K562 (cell line): ENCODE measurements around the gene PHEX. TPM values are rescaled to one million over a fixed set of nuclear protein-coding genes. Genes with fewer than 3 reads are reported as not detected.
A peak's percentile ranks its signal among the peaks of the same experiment; 100 is the strongest.

ENCODE experiments used
- ATAC-seq: fragments of 200-7000 bp; cut with Tn5 transposase; 3 replicates; pipeline ENCODE4 v1.9.1; 2020; ENCODE audit warnings: moderate library complexity
- BruUV-seq: library from RNA; stranded (reverse); fragments of 400-500 nt; replicated peaks from 2 replicates; lab custom pipeline; 2021; lab: Mats Ljungman, UMichigan
- CTCF ChIA-PET: fragments of 300-600 bp; formaldehyde crosslinking; extraction: SDS; loops from one replicate; lab custom pipeline; 2021; ENCODE audit warnings: low intra/inter-chr PET ratio; lab: Yijun Ruan, JAX
- POLR2A ChIA-PET: fragments of 300-600, 350-650 bp; sonication (Branson Sonifier 250); formaldehyde crosslinking; extraction: SDS; loops from one replicate; lab custom pipeline; 2021; ENCODE audit warnings: antibody characterized with exemption, inconsistent platforms; lab: Yijun Ruan, JAX
- DNase-seq, 4 experiments: peaks; one replicate each; pipeline versions ENCODE4 v3.0.0 to v3.0.0-alpha.2; 2011 to 2018; ENCODE audit warnings: low spot score in 3 of 4, mixed read lengths in 3 of 4; ENCODE audit errors: extremely low read depth in 1 of 4
- FAIRE-seq: peaks from 2 replicates; lab custom pipeline; 2011; peaks lifted over from hg19 to GRCh38; lab: Jason Lieb, UNC
- H2AFZ ChIP-seq: 2 replicates; pipeline ENCODE4 v1.6.0; 2011; ENCODE audit warnings: low read depth, low read length, control low read depth, inconsistent platforms
- H3K27ac ChIP-seq: fragments of 200-600 bp; 3 replicates; pipeline ENCODE4 v1.8.0; 2011; ENCODE audit warnings: low read depth, mild to moderate bottlenecking, control low read depth, inconsistent platforms, low read length, moderate library complexity, mixed read lengths; ENCODE audit errors: extremely low read depth
- H3K27me3 ChIP-seq, 2 experiments: fragments of 300-600 bp in 1 of 2; 2 replicates in 1 of 2; 3 replicates in 1 of 2; pipeline versions ENCODE4 v1.6.0 to v1.8.0; 2011; ENCODE audit warnings: inconsistent platforms in 2 of 2, low read length in 2 of 2, mild to moderate bottlenecking in 1 of 2, mixed read lengths in 1 of 2, moderate library complexity in 1 of 2; ENCODE audit not compliant: control insufficient read depth in 2 of 2, insufficient read depth in 2 of 2
- H3K36me3 ChIP-seq: fragments of 300-600 bp; 3 replicates; pipeline ENCODE4 v1.8.0; 2011; ENCODE audit warnings: mild to moderate bottlenecking, low read length, inconsistent platforms; ENCODE audit not compliant: control insufficient read depth, insufficient read depth
- H3K4me1 ChIP-seq, 2 experiments: fragments of 200-600 bp in 1 of 2; replicated peaks in 1 of 2; 2 replicates in 1 of 2; 3 replicates in 1 of 2; pipeline versions ENCODE4 v1.5.1 to v1.8.0; 2011; ENCODE audit warnings: inconsistent platforms in 2 of 2, low read length in 2 of 2, mild to moderate bottlenecking in 1 of 2, mixed read lengths in 1 of 2, moderate library complexity in 1 of 2; ENCODE audit not compliant: control insufficient read depth in 2 of 2, insufficient read depth in 2 of 2
- H3K4me2 ChIP-seq: 2 replicates; pipeline ENCODE4 v1.6.1; 2011; ENCODE audit warnings: low read length, control low read depth, inconsistent platforms, mixed read lengths; ENCODE audit not compliant: insufficient read depth
- H3K4me3 ChIP-seq: fragments of 200-600 bp; sonication (generic), shearing (Covaris generic); 2 replicates; pipeline ENCODE4 v1.5.1; 2016; ENCODE audit warnings: control low read depth, inconsistent platforms
- H3K79me2 ChIP-seq: fragments of 200-600 bp; 3 replicates; pipeline ENCODE4 v1.8.0; 2011; ENCODE audit warnings: low read length, inconsistent platforms; ENCODE audit not compliant: control insufficient read depth, insufficient read depth
- H3K9ac ChIP-seq, 2 experiments: 2 replicates each; pipeline versions ENCODE4 v1.6.0 to v1.6.1; 2011; ENCODE audit warnings: low read depth in 2 of 2, low read length in 2 of 2, control low read depth in 1 of 2, inconsistent platforms in 1 of 2, mild to moderate bottlenecking in 1 of 2, mixed read lengths in 1 of 2; ENCODE audit not compliant: insufficient read depth in 1 of 2
- H3K9me1 ChIP-seq: one replicate; pipeline ENCODE4 v1.6.0; 2011; ENCODE audit warnings: inconsistent platforms, mild to moderate bottlenecking, low read length, moderate library complexity; ENCODE audit not compliant: control insufficient read depth, insufficient read depth
- H3K9me3 ChIP-seq: replicated peaks from 2 replicates; pipeline ENCODE4 v1.5.1; 2011; ENCODE audit warnings: low read depth, low read length, inconsistent platforms; ENCODE audit not compliant: control insufficient read depth, insufficient read depth
- H4K20me1 ChIP-seq: replicated peaks from 2 replicates; pipeline ENCODE4 v1.6.1; 2011; ENCODE audit warnings: low read length, inconsistent platforms, mixed read lengths; ENCODE audit not compliant: control insufficient read depth, insufficient read depth
- HMGN3 ChIP-seq: IDR thresholded peaks from 2 replicates; pipeline ENCODE4 v1.6.1; 2011; ENCODE audit warnings: borderline replicate concordance, low read depth, mild to moderate bottlenecking, mixed read lengths, low read length; ENCODE audit not compliant: insufficient read length; ENCODE audit errors: extremely low read depth
- KAT7 ChIP-seq: sonication (generic); formaldehyde crosslinking; IDR thresholded peaks from 2 replicates; pipeline ENCODE4 v1.8.0; 2022; ENCODE audit warnings: missing genetic modification reagents, mild to moderate bottlenecking, borderline replicate concordance
- MTA2 ChIP-seq: fragments of 450-650 bp; IDR thresholded peaks from 2 replicates; pipeline ENCODE4 v1.6.1; 2016; ENCODE audit warnings: low read depth
- RAD51 ChIP-seq: fragments of 450-650 bp; IDR thresholded peaks from 2 replicates; pipeline ENCODE4 v1.7.1; 2016; ENCODE audit warnings: low read depth, mild to moderate bottlenecking, borderline replicate concordance
- ZNF41 ChIP-seq: fragments of 250-450 bp; sonication (Bioruptor Pico); conservative IDR thresholded peaks from 2 replicates; pipeline ENCODE4 v1.4.0; 2020; ENCODE audit warnings: mild to moderate bottlenecking
- WGBS: fragments of 100-300 bp; shearing (Covaris generic); methylation state at CpG from one replicate; pipeline ENCODE4 v1.1.6; 2016; ENCODE audit warnings: low coverage, mixed read lengths; ENCODE audit not compliant: insufficient coverage; ENCODE audit errors: missing lambda C conversion rate; 5-methylcytosine and 5-hydroxymethylcytosine counted together
- in situ Hi-C: fragments of 300-500 bp; cut with MboI; formaldehyde crosslinking; loops from 4 replicates; pipeline ENCODE4 v1.15.0; 2018; ENCODE audit warnings: inconsistent platforms, mixed read lengths
- intact Hi-C: fragments of 100-400 bp; cut with micrococcal nuclease; formaldehyde crosslinking; loops from 2 replicates; pipeline ENCODE4 v1.14.2; 2022
- polyA plus RNA-seq, 8 experiments: library from polyadenylated mRNA; depleted of rRNA in 4 of 8; stranded (reverse) in 5 of 8; unstranded in 3 of 8; fragments of >200 nt; fragmentation: Nextera tagmentation in 2 of 8; fragmentation: Illumina TruSeq in 1 of 8; extraction: Ambion mirVana in 2 of 8; extraction: Trizol in 1 of 8; gene quantifications; 2 replicates each; pipeline versions ENCODE4 v1.2.1 to v1.2.3, GENCODE V29; 2011 to 2014; ENCODE audit warnings: inconsistent platforms in 1 of 8, missing spikeins in 1 of 8
- total RNA-seq, 7 experiments: library from RNA; depleted of rRNA in 6 of 7; stranded (reverse); fragments of >200 nt in 6 of 7; fragmentation: Illumina TruSeq in 2 of 7; extraction: Trizol in 2 of 7; gene quantifications; 2 replicates each; pipeline versions ENCODE4 v1.2.1 to v1.2.3, GENCODE V29; 2011 to 2021; ENCODE audit warnings: low replicate concordance in 1 of 7
- TF ChIP-seq, protein P1 (sequence below): fragments of 450-650 bp; formaldehyde crosslinking; IDR thresholded peaks from 2 replicates; pipeline ENCODE4 v1.4.0; 2020; ENCODE audit warnings: mild to moderate bottlenecking, mixed read lengths
- TF ChIP-seq, protein P2 (sequence below): sonication (generic); formaldehyde crosslinking; IDR thresholded peaks from 2 replicates; pipeline ENCODE4 v1.9.0; 2022; ENCODE audit warnings: mild to moderate bottlenecking, missing genetic modification reagents

PHEX gene
- total and polyA plus RNA-seq, 9 of the 15 experiments (the other 6 are each of a cell fraction or from before 2014, with no cell fraction given), result 0.01 to 0.11 (median 0.04) TPM; not detected in 6

DNA sequence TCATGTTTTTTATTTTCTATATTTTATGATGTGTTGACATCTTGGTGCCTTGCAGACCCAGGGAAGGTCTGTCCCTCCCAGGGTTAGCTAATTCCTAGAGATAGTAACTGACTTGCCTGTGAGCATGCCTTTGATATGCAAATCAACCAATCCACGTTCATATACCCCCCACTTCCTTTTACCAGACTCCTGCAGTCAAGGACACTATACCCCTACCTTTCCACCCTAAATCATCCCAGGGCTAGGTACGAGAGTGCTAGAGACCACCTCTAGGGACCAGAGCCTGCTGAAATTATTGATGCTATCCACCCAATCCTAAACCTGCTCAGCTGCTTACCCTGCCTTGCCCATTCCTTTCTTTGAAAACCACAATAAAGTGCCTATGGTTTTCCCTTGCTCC, 7.5 kb upstream of the PHEX start:
- CTCF ChIA-PET, result no interaction called here

DNA sequence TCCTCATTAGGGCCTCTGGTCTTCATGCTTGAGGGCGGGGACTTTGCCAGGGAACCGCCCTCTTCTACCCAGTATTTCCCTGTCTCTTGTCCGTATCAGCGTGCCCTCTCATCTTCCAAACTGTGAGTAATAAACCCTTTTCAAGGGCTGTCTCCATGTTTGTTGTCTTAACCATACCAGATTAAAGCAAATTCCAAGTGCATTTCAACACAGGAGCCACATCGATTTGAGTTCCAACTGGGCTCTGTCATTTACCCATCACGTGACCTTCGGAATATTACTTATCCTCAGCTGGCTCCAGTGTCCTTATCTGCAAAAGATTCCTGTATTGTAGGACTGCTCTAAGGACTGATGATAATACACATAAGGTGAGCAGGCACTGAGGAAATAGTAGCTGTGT, 6.4 kb upstream of the PHEX start:
- intact Hi-C loops, result no loop called here

More for the DNA sequence above, 7.5 kb upstream of the PHEX start:
- Histone ChIP-seq H4K20me1 (no peaks in the 10 kb centered on the region), H3K9ac (no peak overlapping the region), H3K79me2 (no peaks in the 10 kb centered on the region), H3K27me3 (peaks cover 0 to 3% of the 10 kb centered on the region in 2 experiments; a peak in 3 of 5 replicates), H2AFZ (no peak overlapping the region), H3K36me3 (no peaks in the 10 kb centered on the region), H3K4me3 (no peak overlapping the region), H3K9me3 (no peaks in the 10 kb centered on the region), H3K9me1 (no peaks in the 10 kb centered on the region)
- no TSS peak for BruUV-seq
- intact Hi-C loops, result no loop called here
- FAIRE-seq, result no peak
- POLR2A ChIA-PET, result no interaction called here
- DNase-seq, result no peak
- WGBS, result 0% methylated on average over 2 of the region's 2 CpGs
- no peak for ATAC-seq
- no peak for TF ChIP-seq ZNF41
- TF ChIP-seq MTA2, result no peak
- TF ChIP-seq KAT7 (CRISPR knock-in tag), result no peak
- no peak for TF ChIP-seq HMGN3
- TF ChIP-seq, all 486 proteins: peak for 0
- Histone ChIP-seq H3K27ac (no peak overlapping the region), H3K4me1 (no peaks in the 10 kb centered on the region), H3K4me2 (no peak overlapping the region)
- in situ Hi-C loops, result no loop called here

More for the DNA sequence above, 6.4 kb upstream of the PHEX start:
- Histone ChIP-seq H3K27me3 (peaks cover 0 to 11% of the 10 kb centered on the region in 2 experiments; a peak in 3 of 5 replicates), H3K4me1 (no peaks in the 10 kb centered on the region), H3K9me3 (no peaks in the 10 kb centered on the region), H4K20me1 (no peaks in the 10 kb centered on the region), H3K79me2 (no peaks in the 10 kb centered on the region), H3K4me3 (no peak overlapping the region), H2AFZ (no peak overlapping the region), H3K9ac (no peak overlapping the region), H3K27ac (no peak overlapping the region), H3K36me3 (no peaks in the 10 kb centered on the region), H3K4me2 (no peak overlapping the region), H3K9me1 (no peaks in the 10 kb centered on the region)
- ATAC-seq (no peak), FAIRE-seq (no peak), DNase-seq (no peak)
- POLR2A ChIA-PET, result no interaction called here
- BruUV-seq, result no TSS peak
- CTCF ChIA-PET, result no interaction called here
- in situ Hi-C loops, result no loop called here
- TF ChIP-seq, protein P1, sequence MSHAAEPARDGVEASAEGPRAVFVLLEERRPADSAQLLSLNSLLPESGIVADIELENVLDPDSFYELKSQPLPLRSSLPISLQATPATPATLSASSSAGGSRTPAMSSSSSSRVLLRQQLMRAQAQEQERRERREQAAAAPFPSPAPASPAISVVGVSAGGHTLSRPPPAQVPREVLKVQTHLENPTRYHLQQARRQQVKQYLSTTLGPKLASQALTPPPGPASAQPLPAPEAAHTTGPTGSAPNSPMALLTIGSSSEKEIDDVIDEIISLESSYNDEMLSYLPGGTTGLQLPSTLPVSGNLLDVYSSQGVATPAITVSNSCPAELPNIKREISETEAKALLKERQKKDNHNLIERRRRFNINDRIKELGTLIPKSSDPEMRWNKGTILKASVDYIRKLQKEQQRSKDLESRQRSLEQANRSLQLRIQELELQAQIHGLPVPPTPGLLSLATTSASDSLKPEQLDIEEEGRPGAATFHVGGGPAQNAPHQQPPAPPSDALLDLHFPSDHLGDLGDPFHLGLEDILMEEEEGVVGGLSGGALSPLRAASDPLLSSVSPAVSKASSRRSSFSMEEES (CRISPR knock-in tag), result peak; percentile 79
- TF ChIP-seq, protein P2, sequence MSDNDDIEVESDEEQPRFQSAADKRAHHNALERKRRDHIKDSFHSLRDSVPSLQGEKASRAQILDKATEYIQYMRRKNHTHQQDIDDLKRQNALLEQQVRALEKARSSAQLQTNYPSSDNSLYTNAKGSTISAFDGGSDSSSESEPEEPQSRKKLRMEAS, result no peak
- 0 out of 2 replicates have a peak, but pooled peaks have one; percentile 43 for TF ChIP-seq RAD51
- WGBS, result 17% methylated on average over 7 of the region's 7 CpGs
